ENCODE data around the gene OR2L8.

Gene OR2L8

DNA sequence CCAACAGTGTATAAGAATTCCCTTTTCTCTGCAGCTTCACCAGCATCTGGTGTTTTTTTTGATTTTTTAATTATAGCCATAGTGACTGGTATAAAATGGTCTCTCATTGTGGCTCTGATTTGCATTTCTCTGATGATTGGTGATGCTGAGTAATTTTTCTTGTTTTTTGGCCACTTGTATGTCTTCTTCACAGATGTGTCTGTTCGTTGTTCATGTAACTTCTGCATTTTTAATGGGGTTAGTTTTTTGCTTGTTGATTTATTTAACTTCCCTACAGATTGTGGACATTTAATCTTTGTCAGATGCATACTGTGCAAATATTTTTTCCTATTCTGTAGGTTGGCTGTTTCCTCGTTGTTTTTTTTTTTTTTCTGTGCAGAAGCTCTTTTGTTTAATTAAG is 44.3 kb downstream of the OR2L8 start:
- no peak for DNase-seq (ENCODE audit: low read depth)

DNA sequence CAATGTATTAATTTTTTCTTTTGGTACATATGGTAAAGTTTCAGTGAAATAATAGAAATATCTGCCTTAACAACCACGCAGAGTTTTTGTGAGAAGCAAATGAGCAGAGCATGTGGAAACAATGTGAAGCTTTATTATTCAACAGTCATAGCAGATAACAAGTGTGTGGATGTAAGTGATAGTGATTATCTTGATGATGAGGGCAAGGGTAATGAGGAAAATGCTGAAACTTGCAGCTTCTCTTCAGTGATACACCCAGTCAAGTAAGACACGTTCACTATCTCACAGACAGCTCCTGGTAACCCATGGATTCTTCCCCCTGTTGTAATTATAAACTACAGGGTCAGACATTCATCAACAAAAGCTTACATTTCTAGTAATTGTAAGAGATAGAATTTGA is 50.2 kb downstream of the OR2L8 start:
- no peak for DNase-seq (ENCODE audit: low read depth)

Measured in activated T-cell treated with anti-CD3 and anti-CD28 coated beads for 48 hours (primary cell).